ENCODE data around the gene YY1.

DNA sequence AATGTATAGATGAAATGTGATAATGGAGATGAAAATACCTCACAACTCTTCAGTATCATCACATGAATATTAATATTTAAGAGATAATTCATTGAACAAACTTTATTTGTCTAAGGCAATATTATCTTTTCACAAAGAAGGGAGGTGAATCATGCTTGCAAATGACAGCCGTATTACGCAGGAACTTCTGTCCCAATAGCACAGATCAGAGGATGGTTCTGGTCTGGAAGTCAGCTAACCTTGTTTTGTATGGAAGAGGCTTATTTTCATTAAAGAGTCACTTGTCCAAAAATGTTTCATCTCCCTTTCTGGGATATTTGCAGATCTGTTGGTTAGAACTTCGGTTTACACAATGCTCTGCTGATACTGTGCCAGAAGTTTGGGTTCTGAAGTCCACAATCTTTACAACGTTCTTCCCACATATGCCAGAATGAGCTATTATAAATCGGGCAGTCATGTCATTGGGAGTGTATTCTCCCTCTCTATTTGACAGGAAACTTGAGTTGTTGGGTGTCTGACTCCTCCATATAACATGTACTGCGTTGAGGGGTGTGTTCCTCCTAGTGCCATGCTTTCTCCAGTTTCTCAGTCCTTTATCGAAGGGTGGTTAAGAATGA is 29.8 kb downstream of the YY1 start:
- TF ChIP-seq, protein P1, sequence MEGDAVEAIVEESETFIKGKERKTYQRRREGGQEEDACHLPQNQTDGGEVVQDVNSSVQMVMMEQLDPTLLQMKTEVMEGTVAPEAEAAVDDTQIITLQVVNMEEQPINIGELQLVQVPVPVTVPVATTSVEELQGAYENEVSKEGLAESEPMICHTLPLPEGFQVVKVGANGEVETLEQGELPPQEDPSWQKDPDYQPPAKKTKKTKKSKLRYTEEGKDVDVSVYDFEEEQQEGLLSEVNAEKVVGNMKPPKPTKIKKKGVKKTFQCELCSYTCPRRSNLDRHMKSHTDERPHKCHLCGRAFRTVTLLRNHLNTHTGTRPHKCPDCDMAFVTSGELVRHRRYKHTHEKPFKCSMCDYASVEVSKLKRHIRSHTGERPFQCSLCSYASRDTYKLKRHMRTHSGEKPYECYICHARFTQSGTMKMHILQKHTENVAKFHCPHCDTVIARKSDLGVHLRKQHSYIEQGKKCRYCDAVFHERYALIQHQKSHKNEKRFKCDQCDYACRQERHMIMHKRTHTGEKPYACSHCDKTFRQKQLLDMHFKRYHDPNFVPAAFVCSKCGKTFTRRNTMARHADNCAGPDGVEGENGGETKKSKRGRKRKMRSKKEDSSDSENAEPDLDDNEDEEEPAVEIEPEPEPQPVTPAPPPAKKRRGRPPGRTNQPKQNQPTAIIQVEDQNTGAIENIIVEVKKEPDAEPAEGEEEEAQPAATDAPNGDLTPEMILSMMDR (IDR thresholded peaks at IDR 0.05): no peak
- TF ChIP-seq EP300 (IDR thresholded peaks at IDR 0.05; ENCODE audit: low read depth) (no peak), POLR2A (IDR thresholded peaks at IDR 0.05) (no peak)
